Left ventricle myocardium inferior (tissue), 1 donor: ENCODE measurements around the gene GPRC6A. TPM values are rescaled to one million over a fixed set of nuclear protein-coding genes. Genes with fewer than 3 reads are reported as not detected.
A peak's percentile ranks its signal among the peaks of the same experiment; 100 is the strongest.

Experiments used
- DNase-seq: peaks from one replicate; pipeline ENCODE4 v3.0.0-alpha.2; 2020
- H3K27ac ChIP-seq: fragments of 200-600 bp; replicated peaks from 2 replicates; pipeline ENCODE4 v1.8.0; 2021
- H3K27me3 ChIP-seq: fragments of 200-600 bp; 2 replicates; pipeline ENCODE4 v1.8.0; 2021; ENCODE audit warnings: low read depth
- H3K36me3 ChIP-seq: fragments of 200-600 bp; 2 replicates; pipeline ENCODE4 v1.8.0; 2021
- H3K4me1 ChIP-seq: fragments of 200-600 bp; 2 replicates; pipeline ENCODE4 v1.8.0; 2021
- H3K4me3 ChIP-seq: fragments of 200-600 bp; 2 replicates; pipeline ENCODE4 v1.8.0; 2021; ENCODE audit warnings: mild to moderate bottlenecking, moderate library complexity
- H3K9me3 ChIP-seq: fragments of 200-600 bp; replicated peaks from 2 replicates; pipeline ENCODE4 v1.8.0; 2021
- CTCF ChIP-seq: fragments of 200-600 bp; IDR thresholded peaks from 2 replicates; pipeline ENCODE4 v1.8.0; 2021; ENCODE audit warnings: antibody characterized with exemption, mild to moderate bottlenecking, borderline replicate concordance
- intact Hi-C: fragments of 100-400 bp; cut with micrococcal nuclease; formaldehyde crosslinking; loops from one replicate; pipeline ENCODE4 v1.11.0; 2022
- total RNA-seq: library from RNA; stranded (reverse); fragmentation: NEBNext Ultra II Directional; extraction: Animal tissue kit (Norgen Biotek cat#: 25700); gene quantifications from one replicate; pipeline ENCODE4 v1.2.1, GENCODE V29; 2021
- donor health status: DM: no; HTN: yes; CAD: no; lungs with severe emphysema.

GPRC6A gene
- total RNA-seq, 1 donor from 2014 or later = not detected

- H3K4me1 ChIP-seq = peaks cover 4% of the 10 kb centered on the region
- no peak overlapping the region for H3K27ac ChIP-seq
- no peaks in the 10 kb centered on the region for H3K9me3 ChIP-seq
- intact Hi-C loops = loop anchor here (5.0 to 10.0 kb wide), 2 partner anchors 65 to 183 kb away; no protein-coding TSS in a partner anchor
- no peak for DNase-seq
- H3K27me3 ChIP-seq = peaks cover 11% of the 10 kb centered on the region
- H3K36me3 ChIP-seq = no peaks in the 10 kb centered on the region
- TF ChIP-seq CTCF = peak; percentile 57
- H3K4me3 ChIP-seq = peak overlapping the region; percentile 32
Observed at GRCh38 chr6:116779573-116780164, 49.2 kb downstream of the GPRC6A start.

GRCh38 chr6:116773886-116774285 lies 55.0 kb downstream of the GPRC6A start:
- H3K27me3 ChIP-seq = peaks cover 10% of the 10 kb centered on the region
- H3K9me3 ChIP-seq = no peaks in the 10 kb centered on the region
- H3K4me1 ChIP-seq = no peaks in the 10 kb centered on the region
- intact Hi-C loops = no loop called here
- DNase-seq = no peak
- H3K36me3 ChIP-seq = no peaks in the 10 kb centered on the region
- no peak overlapping the region for H3K4me3 ChIP-seq
- no peak overlapping the region for H3K27ac ChIP-seq
- no peak for TF ChIP-seq CTCF

- no peak for DNase-seq
- intact Hi-C loops = no loop called here
- H3K4me3 ChIP-seq = no peak overlapping the region
Observed at GRCh38 chr6:116772450-116772849, 56.4 kb downstream of the GPRC6A start.

GRCh38 chr6:116767715-116768114 lies 61.2 kb downstream of the GPRC6A start:
- DNase-seq = no peak
- H3K36me3 ChIP-seq = no peaks in the 10 kb centered on the region
- peaks cover 58% of the 10 kb centered on the region for H3K27me3 ChIP-seq
- no peaks in the 10 kb centered on the region for H3K9me3 ChIP-seq
- peak overlapping the region; percentile 80 for H3K27ac ChIP-seq
- intact Hi-C loops = no loop called here
- H3K4me1 ChIP-seq = peaks cover 16% of the 10 kb centered on the region
- H3K4me3 ChIP-seq = no peak overlapping the region
- TF ChIP-seq CTCF = no peak

More at GRCh38 chr6:116772450-116772849, 56.4 kb downstream of the GPRC6A start:
- Histone ChIP-seq H3K36me3 (no peaks in the 10 kb centered on the region), H3K9me3 (no peaks in the 10 kb centered on the region), H3K4me1 (no peaks in the 10 kb centered on the region), H3K27me3 (peaks cover 13% of the 10 kb centered on the region), H3K27ac (no peak overlapping the region)
- no peak for TF ChIP-seq CTCF

GRCh38 chr6:116766506-116767176 lies 62.2 kb downstream of the GPRC6A start:
- Histone ChIP-seq H3K9me3 (no peaks in the 10 kb centered on the region), H3K36me3 (no peaks in the 10 kb centered on the region), H3K4me3 (peak overlapping the region; percentile 72), H3K27ac (peak overlapping the region; percentile 80), H3K4me1 (peaks cover 16% of the 10 kb centered on the region), H3K27me3 (peaks cover 58% of the 10 kb centered on the region)
- TF ChIP-seq CTCF = no peak
- intact Hi-C loops = no loop called here
- DNase-seq = no peak
